PC-3 (cell line): ENCODE results near the gene PPFIBP2. TPM values are rescaled to one million over a fixed set of nuclear protein-coding genes. Genes with fewer than 3 reads are reported as not detected.

Experiments used
- ATAC-seq: fragments of 200-7000 bp; cut with Tn5 transposase; 2 replicates; pipeline ENCODE4 v1.9.1; 2020; ENCODE audit warnings: mild to moderate bottlenecking, moderate library complexity
- Bru-seq: library from RNA; stranded (reverse); fragments of 400-500 nt; gene quantifications from one replicate; lab custom pipeline; 2021; lab: Mats Ljungman, UMichigan
- BruChase-seq, 2 experiments: library from RNA; stranded (reverse); fragments of 400-500 nt; gene quantifications; one replicate each; lab custom pipeline; 2021; lab: Mats Ljungman, UMichigan
- BruUV-seq: library from RNA; stranded (reverse); fragments of 400-500 nt; replicated peaks from 2 replicates; lab custom pipeline; 2021; lab: Mats Ljungman, UMichigan
- CTCF ChIA-PET: fragments of 300-600 bp; sonication (Branson Sonifier 250); formaldehyde crosslinking; loops from one replicate; lab custom pipeline; 2022; ENCODE audit warnings: antibody characterized with exemption; lab: Charles Lee
- POLR2A ChIA-PET: fragments of 300-600 bp; sonication (Branson Sonifier 250); formaldehyde crosslinking; loops from one replicate; lab custom pipeline; 2022; ENCODE audit warnings: antibody characterized with exemption; ENCODE audit not compliant: unreplicated experiment; lab: Charles Lee
- DNase-seq: peaks from one replicate; pipeline ENCODE4 v3.0.0-alpha.2; 2015
- H2AFZ ChIP-seq: fragments of 300-600 bp; sonication (generic); 2 replicates; pipeline ENCODE4 v1.6.0; 2016; ENCODE audit warnings: antibody characterized with exemption, low read length
- H3F3A ChIP-seq: fragments of 300-600 bp; sonication (generic); one replicate; pipeline ENCODE4 v1.6.0; 2017; ENCODE audit warnings: antibody characterized with exemption, low read length, control low read depth, mild to moderate bottlenecking; ENCODE audit not compliant: unreplicated experiment
- H3K27ac ChIP-seq: fragments of 300-600 bp; sonication (generic); 2 replicates; pipeline ENCODE4 v1.5.1; 2016; ENCODE audit warnings: mild to moderate bottlenecking, low read length
- H3K27me3 ChIP-seq: fragments of 300-600 bp; sonication (generic); 2 replicates; pipeline ENCODE4 v1.6.1; 2016; ENCODE audit warnings: low read length, mixed read lengths
- H3K36me3 ChIP-seq: fragments of 300-600 bp; sonication (generic); 2 replicates; pipeline ENCODE4 v1.6.1; 2016; ENCODE audit warnings: low read depth, mixed run types, low read length, mixed read lengths
- H3K4me1 ChIP-seq: fragments of 300-600 bp; sonication (generic); 2 replicates; pipeline ENCODE4 v1.5.1; 2016; ENCODE audit warnings: low read length; ENCODE audit not compliant: insufficient read depth
- H3K4me2 ChIP-seq: fragments of 300-600 bp; sonication (generic); 2 replicates; pipeline ENCODE4 v1.6.0; 2016; ENCODE audit warnings: low read length
- H3K4me3 ChIP-seq: fragments of 300-600 bp; sonication (generic); 2 replicates; pipeline ENCODE4 v1.5.1; 2016; ENCODE audit warnings: mild to moderate bottlenecking, low read length, mixed read lengths
- H3K79me2 ChIP-seq: fragments of 300-600 bp; sonication (generic); 2 replicates; pipeline ENCODE4 v1.6.1; 2017; ENCODE audit warnings: low read length, mixed read lengths
- H3K9ac ChIP-seq: fragments of 300-600 bp; sonication (generic); 2 replicates; pipeline ENCODE4 v1.6.0; 2016; ENCODE audit warnings: mild to moderate bottlenecking, low read length
- H3K9me2 ChIP-seq: fragments of 300-600 bp; sonication (generic); replicated peaks from 2 replicates; pipeline ENCODE4 v1.6.1; 2016; ENCODE audit warnings: mixed run types, low read length, mixed read lengths
- H3K9me3 ChIP-seq: fragments of 300-600 bp; sonication (generic); 2 replicates; pipeline ENCODE4 v1.6.1; 2016; ENCODE audit warnings: low read length, mixed read lengths
- H4K20me1 ChIP-seq: fragments of 300-600 bp; sonication (generic); 2 replicates; pipeline ENCODE4 v1.6.1; 2016; ENCODE audit warnings: low read length, mixed read lengths
- EZH2 ChIP-seq: fragments of 300-600 bp; sonication (generic); IDR thresholded peaks from one replicate; pipeline ENCODE4 v1.6.1; 2017; ENCODE audit warnings: antibody characterized with exemption, mild to moderate bottlenecking, low read length; ENCODE audit not compliant: unreplicated experiment
- EZH2phosphoT487 ChIP-seq: fragments of 300-600 bp; sonication (generic); IDR thresholded peaks from 2 replicates; pipeline ENCODE4 v1.6.1; 2018; ENCODE audit warnings: mild to moderate bottlenecking, antibody characterized with exemption, low read length, borderline replicate concordance
- intact Hi-C: fragments of 100-400 bp; cut with micrococcal nuclease; formaldehyde crosslinking; loops from 2 replicates; pipeline ENCODE4 v1.9.0; 2023
- long read RNA-seq: library from polyadenylated mRNA; unstranded; transcript quantifications from one replicate; pipeline ENCODE4 v2.0.0, GENCODE V29; 2021; ENCODE audit not compliant: unreplicated experiment
- total RNA-seq: library from RNA; depleted of rRNA; stranded (reverse); fragments of >200 nt; gene quantifications from 2 replicates; pipeline ENCODE4 v1.2.3, GENCODE V29; 2014; rRNA removed
- TF ChIP-seq, protein P1 (sequence below): fragments of 300-600 bp; sonication (generic); conservative IDR thresholded peaks from 2 replicates; pipeline ENCODE4 v1.5.1; 2017; ENCODE audit warnings: antibody characterized with exemption, low read depth, mild to moderate bottlenecking, low read length

PPFIBP2 gene
- total RNA-seq (3.2 and 3.3 TPM in 2 replicates), Bru-seq, nascent RNA (percentile 18 among the genes with signal in this experiment), BruChase-seq, experiment 1, labeled RNA remaining after a 6-hour chase (percentile 15 among the genes with signal in this experiment), BruChase-seq, experiment 2, labeled RNA remaining after a 2-hour chase (percentile 16 among the genes with signal in this experiment)
- long read RNA-seq, result 0 reads

DNA sequence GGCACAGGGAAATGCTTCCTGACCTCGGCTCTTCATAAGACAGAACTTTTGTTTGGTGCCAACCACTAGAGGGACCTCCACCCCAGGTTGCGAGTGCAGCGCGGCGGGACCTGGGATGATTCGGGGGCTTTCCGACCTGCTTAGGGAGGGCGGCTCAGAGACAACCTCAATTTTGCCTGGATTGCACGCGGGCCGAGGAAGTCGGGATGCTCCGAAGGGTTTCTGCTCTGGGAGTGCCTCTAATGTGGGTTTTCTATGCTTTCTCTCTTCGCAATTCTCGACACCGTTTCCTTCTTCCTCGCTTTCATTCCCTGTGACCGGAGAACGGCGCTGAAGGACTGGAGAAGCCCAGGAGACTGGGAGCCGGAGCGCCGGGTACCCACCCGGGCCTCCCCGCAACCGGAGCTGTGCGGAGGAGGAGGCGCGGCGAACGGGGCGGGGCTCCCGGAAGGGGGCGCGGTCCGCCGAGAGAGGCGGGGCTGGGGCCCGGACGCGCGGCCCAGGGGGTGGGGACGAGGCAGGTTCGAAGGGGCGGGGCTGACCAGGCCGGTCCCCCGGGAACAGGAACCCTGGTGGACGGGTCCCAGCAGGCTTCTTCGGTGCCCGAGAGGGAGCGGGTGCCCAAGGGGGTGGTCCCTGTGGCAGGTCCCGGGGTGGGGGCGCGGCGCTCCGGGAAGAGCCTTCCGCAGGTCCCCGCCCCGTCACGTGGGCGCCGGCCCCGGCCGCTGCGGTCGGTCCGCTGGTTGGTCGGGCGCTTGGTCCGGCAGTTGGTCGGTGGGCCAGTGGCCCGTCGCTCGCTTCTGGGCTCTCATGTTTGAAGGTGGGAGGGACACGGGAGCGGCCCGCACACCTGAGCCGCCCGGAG is at the start of gene PPFIBP2:
Gene PPFIBP2, plus strand, starts transcription at position 766 of the 865 bp plus-strand sequence. CDS start 35,477 bp downstream, outside the sequence.
- POLR2A ChIA-PET, result no interaction called here
- H3K79me2 ChIP-seq, result no peaks in the 10 kb centered on the region
- no peak within 1 kb of the TSS for H3K9ac ChIP-seq
- H2AFZ ChIP-seq, result peak within 1 kb of the TSS; percentile 100
- BruUV-seq, result no TSS peak
- H4K20me1 ChIP-seq, result no peaks in the 10 kb centered on the region
- H3K4me1 ChIP-seq, result peaks cover 6% of the 10 kb centered on the region; the same call in 1 of the 2 replicates
- TF ChIP-seq, protein P1, sequence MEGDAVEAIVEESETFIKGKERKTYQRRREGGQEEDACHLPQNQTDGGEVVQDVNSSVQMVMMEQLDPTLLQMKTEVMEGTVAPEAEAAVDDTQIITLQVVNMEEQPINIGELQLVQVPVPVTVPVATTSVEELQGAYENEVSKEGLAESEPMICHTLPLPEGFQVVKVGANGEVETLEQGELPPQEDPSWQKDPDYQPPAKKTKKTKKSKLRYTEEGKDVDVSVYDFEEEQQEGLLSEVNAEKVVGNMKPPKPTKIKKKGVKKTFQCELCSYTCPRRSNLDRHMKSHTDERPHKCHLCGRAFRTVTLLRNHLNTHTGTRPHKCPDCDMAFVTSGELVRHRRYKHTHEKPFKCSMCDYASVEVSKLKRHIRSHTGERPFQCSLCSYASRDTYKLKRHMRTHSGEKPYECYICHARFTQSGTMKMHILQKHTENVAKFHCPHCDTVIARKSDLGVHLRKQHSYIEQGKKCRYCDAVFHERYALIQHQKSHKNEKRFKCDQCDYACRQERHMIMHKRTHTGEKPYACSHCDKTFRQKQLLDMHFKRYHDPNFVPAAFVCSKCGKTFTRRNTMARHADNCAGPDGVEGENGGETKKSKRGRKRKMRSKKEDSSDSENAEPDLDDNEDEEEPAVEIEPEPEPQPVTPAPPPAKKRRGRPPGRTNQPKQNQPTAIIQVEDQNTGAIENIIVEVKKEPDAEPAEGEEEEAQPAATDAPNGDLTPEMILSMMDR, result peak; percentile 81
- no peak for TF ChIP-seq EZH2phosphoT487
- TF ChIP-seq EZH2, result no peak
- CTCF ChIA-PET, result no interaction called here
- H3K36me3 ChIP-seq, result no peaks in the 10 kb centered on the region
- peak; percentile 64 for DNase-seq
- no peaks in the 10 kb centered on the region for H3K9me2 ChIP-seq
- H3K27ac ChIP-seq, result no peak within 1 kb of the TSS
- no peaks in the 10 kb centered on the region for H3F3A ChIP-seq
- peaks cover 38% of the 10 kb centered on the region for H3K27me3 ChIP-seq
- intact Hi-C loops, result loop anchor here (5.0 kb wide), 1 partner anchor 179 kb away; no protein-coding TSS in a partner anchor
- peak within 1 kb of the TSS; percentile 91 for H3K4me3 ChIP-seq
- H3K9me3 ChIP-seq, result no peaks in the 10 kb centered on the region
- H3K4me2 ChIP-seq, result peak within 1 kb of the TSS; percentile 99
- peak; percentile 94 for ATAC-seq

GRCh38 chr11:7467652-7468051 is 46.1 kb upstream of the PPFIBP2 start:
- DNase-seq, result no peak
- H3K4me3 ChIP-seq, result no peak overlapping the region
- no peaks in the 10 kb centered on the region for H3K79me2 ChIP-seq
- no TSS peak for BruUV-seq
- H3K9me3 ChIP-seq, result no peaks in the 10 kb centered on the region
- H3K4me2 ChIP-seq, result no peak overlapping the region
- no peaks in the 10 kb centered on the region for H3K4me1 ChIP-seq
- H4K20me1 ChIP-seq, result no peaks in the 10 kb centered on the region
- no peaks in the 10 kb centered on the region for H3K27me3 ChIP-seq
- no peak overlapping the region for H2AFZ ChIP-seq
- ATAC-seq, result no peak
- ChIA-PET CTCF (no interaction called here), POLR2A (no interaction called here)
- TF ChIP-seq, protein P1, result no peak
- no peak for TF ChIP-seq EZH2phosphoT487
- TF ChIP-seq EZH2, result no peak
- H3K36me3 ChIP-seq, result no peaks in the 10 kb centered on the region
- no peaks in the 10 kb centered on the region for H3K9me2 ChIP-seq
- no peaks in the 10 kb centered on the region for H3F3A ChIP-seq
- H3K27ac ChIP-seq, result no peak overlapping the region
- no peak overlapping the region for H3K9ac ChIP-seq
- intact Hi-C loops, result no loop called here
